ENCODE data around the gene AQP7.
"Not testable (repeated sequence)": the region's sequence is repeated elsewhere in the genome, so short reads cannot be mapped to it uniquely, and the experiment has no call there.

GRCh38 chr9:33385536-33385935 is 16.8 kb downstream of the AQP7 start:
- not testable (repeated sequence) for TF ChIP-seq POLR2AphosphoS5, CTCF, POLR2A (IDR thresholded peaks at IDR 0.05)
